K562 (cell line): ENCODE measurements around the gene SLC35D2. TPM values are rescaled to one million over a fixed set of nuclear protein-coding genes. Genes with fewer than 3 reads are reported as not detected.
A peak's percentile ranks its signal among the peaks of the same experiment; 100 is the strongest.

ENCODE experiments used
- BRCA1 ChIP-seq, 2 experiments: fragments of 450-650 bp in 1 of 2; sonication (generic) in 1 of 2; formaldehyde crosslinking in 1 of 2; IDR thresholded peaks; 2 replicates each; pipeline versions ENCODE4 v1.5.0 to v1.6.1; 2017 to 2020; ENCODE audit warnings: mild to moderate bottlenecking in 1 of 2, missing genetic modification reagents in 1 of 2
- CCAR2 ChIP-seq: fragments of 200-400 bp; formaldehyde crosslinking; IDR thresholded peaks from 2 replicates; pipeline ENCODE4 v1.6.1; 2017; ENCODE audit warnings: mild to moderate bottlenecking, low read depth, low read length
- CREB1 ChIP-seq, 2 experiments: sonication (generic) in 1 of 2; formaldehyde crosslinking in 1 of 2; IDR thresholded peaks; 2 replicates each; pipeline versions ENCODE4 v1.6.1 to v1.8.0; 2012 to 2022; ENCODE audit warnings: inconsistent platforms in 1 of 2, mild to moderate bottlenecking in 1 of 2, missing genetic modification reagents in 1 of 2, moderate library complexity in 1 of 2
- ETV6 ChIP-seq, 3 experiments: fragments of 150-350 bp in 1 of 3; sonication (generic) in 1 of 3; formaldehyde crosslinking in 1 of 3; IDR thresholded peaks; 2 replicates each; pipeline versions ENCODE4 v1.6.1 to v1.8.0; 2014 to 2022; ENCODE audit warnings: borderline replicate concordance in 2 of 3, low read depth in 2 of 3, antibody characterized with exemption in 1 of 3, low read length in 1 of 3, mild to moderate bottlenecking in 1 of 3, missing genetic modification reagents in 1 of 3
- FOXK1 ChIP-seq: sonication (generic); formaldehyde crosslinking; IDR thresholded peaks from 2 replicates; pipeline ENCODE4 v1.8.0; 2022; ENCODE audit warnings: missing genetic modification reagents, mild to moderate bottlenecking, borderline replicate concordance
- KAT2B ChIP-seq: IDR thresholded peaks from one replicate; pipeline ENCODE4 v1.6.1; 2012; ENCODE audit warnings: low read depth, mild to moderate bottlenecking, control low read depth, inconsistent platforms, low read length, moderate library complexity
- PYGO2 ChIP-seq: fragments of 450-650 bp; IDR thresholded peaks from 2 replicates; pipeline ENCODE4 v1.6.1; 2016; ENCODE audit warnings: mild to moderate bottlenecking, missing genetic modification characterization, moderate library complexity, missing compliant biosample characterization
- REST ChIP-seq, 2 experiments: fragments of 450-650 bp; formaldehyde crosslinking in 1 of 2; IDR thresholded peaks; 2 replicates each; pipeline versions ENCODE4 v1.4.0 to v1.6.1; 2014 to 2020; ENCODE audit warnings: mild to moderate bottlenecking in 2 of 2, borderline replicate concordance in 1 of 2, low read depth in 1 of 2
- SOX6 ChIP-seq: fragments of 450-650 bp; IDR thresholded peaks from 2 replicates; pipeline ENCODE4 v1.6.1; 2014; ENCODE audit warnings: mild to moderate bottlenecking
- TRIM25 ChIP-seq: fragments of 450-650 bp; IDR thresholded peaks from 2 replicates; pipeline ENCODE4 v1.7.0; 2016; ENCODE audit warnings: borderline replicate concordance
- ZBTB49 ChIP-seq: sonication (generic); formaldehyde crosslinking; IDR thresholded peaks from 2 replicates; pipeline ENCODE4 v1.8.0; 2022; ENCODE audit warnings: missing genetic modification reagents, mild to moderate bottlenecking, borderline replicate concordance
- ZFP1 ChIP-seq: fragments of 450-650 bp; formaldehyde crosslinking; IDR thresholded peaks from 2 replicates; pipeline ENCODE4 v1.4.0; 2020; ENCODE audit warnings: mild to moderate bottlenecking, mixed read lengths
- ZNF384 ChIP-seq: IDR thresholded peaks from 2 replicates; pipeline ENCODE4 v1.6.1; 2012; ENCODE audit warnings: low read depth, low read length, improper control_type of control experiment
- ZNF436 ChIP-seq: fragments of 250-450, 450-650 bp; sonication (Bioruptor Pico); formaldehyde crosslinking; IDR thresholded peaks from 2 replicates; pipeline ENCODE4 v1.7.0; 2020; ENCODE audit warnings: mild to moderate bottlenecking
- ZSCAN32 ChIP-seq: fragments of 450-650 bp; formaldehyde crosslinking; IDR thresholded peaks from 2 replicates; pipeline ENCODE4 v1.4.0; 2020; ENCODE audit warnings: mild to moderate bottlenecking, moderate library complexity
- polyA plus RNA-seq, 8 experiments: library from polyadenylated mRNA; depleted of rRNA in 4 of 8; stranded (reverse) in 5 of 8; unstranded in 3 of 8; fragments of >200 nt; fragmentation: Nextera tagmentation in 2 of 8; fragmentation: Illumina TruSeq in 1 of 8; extraction: Ambion mirVana in 2 of 8; extraction: Trizol in 1 of 8; gene quantifications; 2 replicates each; pipeline versions ENCODE4 v1.2.1 to v1.2.3, GENCODE V29; 2011 to 2014; ENCODE audit warnings: inconsistent platforms in 1 of 8, missing spikeins in 1 of 8
- total RNA-seq, 7 experiments: library from RNA; depleted of rRNA in 6 of 7; stranded (reverse); fragments of >200 nt in 6 of 7; fragmentation: Illumina TruSeq in 2 of 7; extraction: Trizol in 2 of 7; gene quantifications; 2 replicates each; pipeline versions ENCODE4 v1.2.1 to v1.2.3, GENCODE V29; 2011 to 2021; ENCODE audit warnings: low replicate concordance in 1 of 7

The SLC35D2 gene
- total and polyA plus RNA-seq, 9 of the 15 experiments (the other 6 are each of a cell fraction or from before 2014, with no cell fraction given): 2.9 to 14.9 (median 11.7) TPM

GRCh38 chr9:96274939-96275338, 108.6 kb downstream of the SLC35D2 start (continued):
- TF ChIP-seq PYGO2: no peak
- peak; percentile 76 for TF ChIP-seq ZFP1 (CRISPR knock-in tag)
- TF ChIP-seq CREB1 (IDR thresholded peaks at IDR 0.05): no peak
- TF ChIP-seq CREB1 (CRISPR knock-in tag; IDR thresholded peaks at IDR 0.05): no peak
- TF ChIP-seq ZSCAN32 (CRISPR knock-in tag): no peak
- TF ChIP-seq ETV6 (IDR thresholded peaks at IDR 0.05; ENCODE audit: borderline replicate concordance in 1 of 2, low read depth in 2 of 2, low read length in 1 of 2): no peak
- no peak for TF ChIP-seq ETV6 (CRISPR knock-in tag; IDR thresholded peaks at IDR 0.05; ENCODE audit: borderline replicate concordance)
- no peak for TF ChIP-seq SOX6
- no peak for TF ChIP-seq CCAR2
- TF ChIP-seq ZNF436 (CRISPR knock-in tag): no peak
- TF ChIP-seq FOXK1 (CRISPR knock-in tag): no peak
- no peak for TF ChIP-seq BRCA1 (IDR thresholded peaks at IDR 0.05)
- no peak for TF ChIP-seq BRCA1 (CRISPR knock-in tag; IDR thresholded peaks at IDR 0.05)
- no peak for TF ChIP-seq KAT2B
- no peak for TF ChIP-seq ZBTB49 (CRISPR knock-in tag)
- TF ChIP-seq REST (IDR thresholded peaks at IDR 0.05; ENCODE audit: borderline replicate concordance): no peak
- TF ChIP-seq REST (CRISPR knock-in tag; IDR thresholded peaks at IDR 0.05; ENCODE audit: low read depth): no peak
- TF ChIP-seq ZNF384: peak; percentile 28; the same call in 1 of the 2 replicates
- no peak for TF ChIP-seq TRIM25
